SU-DHL-6 (cell line): ENCODE measurements around the gene TTC8.

Experiments
- H2AFZ ChIP-seq: fragments of 200-600 bp; sonication (generic); 2 replicates; pipeline ENCODE4 v1.6.1; 2014; ENCODE audit warnings: low read depth, mild to moderate bottlenecking, moderate library complexity, mixed read lengths, antibody characterized with exemption, low read length; ENCODE audit not compliant: severe bottlenecking
- H3F3A ChIP-seq: fragments of 200-600 bp; shearing (Covaris generic); 2 replicates; pipeline ENCODE4 v1.6.0; 2016; ENCODE audit warnings: antibody characterized with exemption, mild to moderate bottlenecking; ENCODE audit not compliant: insufficient read depth
- H3K27ac ChIP-seq: fragments of 200-600 bp; sonication (generic); 2 replicates; pipeline ENCODE4 v1.5.1; 2016; ENCODE audit warnings: low read depth, mild to moderate bottlenecking, low read length, moderate library complexity, mixed read lengths
- H3K27me3 ChIP-seq: fragments of 200-600 bp; sonication (generic), shearing (Covaris generic); 2 replicates; pipeline ENCODE4 v1.6.0; 2014; ENCODE audit warnings: mild to moderate bottlenecking, low read length
- H3K36me3 ChIP-seq: fragments of 200-600 bp; sonication (generic); 2 replicates; pipeline ENCODE4 v1.6.1; 2014; ENCODE audit warnings: mild to moderate bottlenecking, low read length, mixed read lengths
- H3K4me2 ChIP-seq: fragments of 300-600, 200-600 bp; shearing (Covaris generic), sonication (generic); 2 replicates; pipeline ENCODE4 v1.6.0; 2014; ENCODE audit warnings: low read length, low read depth, mild to moderate bottlenecking; ENCODE audit not compliant: poor library complexity, severe bottlenecking
- H3K4me3 ChIP-seq: fragments of 200-600 bp; sonication (generic); 2 replicates; pipeline ENCODE4 v1.5.1; 2014; ENCODE audit warnings: antibody characterized with exemption, low read length, mild to moderate bottlenecking, mixed read lengths; ENCODE audit not compliant: insufficient read depth, poor library complexity, severe bottlenecking
- H3K79me2 ChIP-seq: fragments of 200-600 bp; sonication (generic); 2 replicates; pipeline ENCODE4 v1.6.1; 2014; ENCODE audit warnings: mild to moderate bottlenecking, low read length, moderate library complexity; ENCODE audit not compliant: insufficient read depth
- H3K9ac ChIP-seq: fragments of 200-600 bp; sonication (generic); 2 replicates; pipeline ENCODE4 v1.7.0; 2014; ENCODE audit warnings: mild to moderate bottlenecking, low read length
- H3K9me2 ChIP-seq: fragments of 200-600 bp; sonication (generic); replicated peaks from 2 replicates; pipeline ENCODE4 v1.6.1; 2014; ENCODE audit warnings: low read length; ENCODE audit not compliant: insufficient read depth
- H3K9me3 ChIP-seq: fragments of 200-600 bp; sonication (generic); 2 replicates; pipeline ENCODE4 v1.6.1; 2014; ENCODE audit warnings: low read length, mixed read lengths; ENCODE audit not compliant: insufficient read depth
- H4K20me1 ChIP-seq: fragments of 200-600 bp; sonication (generic); 2 replicates; pipeline ENCODE4 v1.6.1; 2014; ENCODE audit warnings: low read depth, mild to moderate bottlenecking, antibody characterized with exemption, low read length, moderate library complexity, mixed read lengths
- EZH2phosphoT487 ChIP-seq: fragments of 200-600 bp; sonication (generic), shearing (Covaris generic); conservative IDR thresholded peaks from 2 replicates; pipeline ENCODE4 v1.6.1; 2018; ENCODE audit warnings: mild to moderate bottlenecking, antibody characterized with exemption, low read length, moderate library complexity, mixed read lengths
- TF ChIP-seq, protein P1 (sequence below): fragments of 200-600 bp; sonication (generic); IDR thresholded peaks from one replicate; pipeline ENCODE4 v1.5.1; 2017; ENCODE audit warnings: antibody characterized with exemption, mild to moderate bottlenecking, low read length, moderate library complexity; ENCODE audit not compliant: insufficient read depth, poor library complexity, severe bottlenecking

The TTC8 gene

DNA sequence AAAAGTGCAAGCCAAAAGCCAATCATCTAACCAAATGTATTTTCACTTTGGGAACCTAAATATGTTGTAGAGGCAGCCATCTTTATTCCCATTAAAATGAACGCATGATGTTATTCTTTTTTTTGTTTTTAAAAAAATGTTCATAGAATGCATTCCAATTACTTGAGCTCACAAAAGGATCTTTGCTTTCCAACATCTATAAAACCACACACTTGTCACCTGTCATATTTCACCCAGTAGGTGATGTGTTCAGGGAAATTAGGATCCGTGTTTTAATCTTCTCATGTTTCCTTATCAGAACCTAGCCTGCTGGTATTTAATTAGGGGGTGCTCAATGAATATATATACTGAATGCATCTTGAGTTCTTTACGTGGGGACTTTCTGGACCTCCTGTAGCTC is 13.6 kb downstream of the TTC8 start:
- no peak overlapping the region for H3K9ac ChIP-seq
- H3K9me2 ChIP-seq, result no peaks in the 10 kb centered on the region
- H4K20me1 ChIP-seq, result no peaks in the 10 kb centered on the region
- H3F3A ChIP-seq, result no peaks in the 10 kb centered on the region
- H3K36me3 ChIP-seq, result no peaks in the 10 kb centered on the region
- no peak overlapping the region for H2AFZ ChIP-seq
- no peaks in the 10 kb centered on the region for H3K79me2 ChIP-seq
- H3K4me2 ChIP-seq, result no peak overlapping the region
- no peaks in the 10 kb centered on the region for H3K9me3 ChIP-seq
- TF ChIP-seq, protein P1, sequence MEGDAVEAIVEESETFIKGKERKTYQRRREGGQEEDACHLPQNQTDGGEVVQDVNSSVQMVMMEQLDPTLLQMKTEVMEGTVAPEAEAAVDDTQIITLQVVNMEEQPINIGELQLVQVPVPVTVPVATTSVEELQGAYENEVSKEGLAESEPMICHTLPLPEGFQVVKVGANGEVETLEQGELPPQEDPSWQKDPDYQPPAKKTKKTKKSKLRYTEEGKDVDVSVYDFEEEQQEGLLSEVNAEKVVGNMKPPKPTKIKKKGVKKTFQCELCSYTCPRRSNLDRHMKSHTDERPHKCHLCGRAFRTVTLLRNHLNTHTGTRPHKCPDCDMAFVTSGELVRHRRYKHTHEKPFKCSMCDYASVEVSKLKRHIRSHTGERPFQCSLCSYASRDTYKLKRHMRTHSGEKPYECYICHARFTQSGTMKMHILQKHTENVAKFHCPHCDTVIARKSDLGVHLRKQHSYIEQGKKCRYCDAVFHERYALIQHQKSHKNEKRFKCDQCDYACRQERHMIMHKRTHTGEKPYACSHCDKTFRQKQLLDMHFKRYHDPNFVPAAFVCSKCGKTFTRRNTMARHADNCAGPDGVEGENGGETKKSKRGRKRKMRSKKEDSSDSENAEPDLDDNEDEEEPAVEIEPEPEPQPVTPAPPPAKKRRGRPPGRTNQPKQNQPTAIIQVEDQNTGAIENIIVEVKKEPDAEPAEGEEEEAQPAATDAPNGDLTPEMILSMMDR, result no peak
- TF ChIP-seq EZH2phosphoT487, result no peak
- no peak overlapping the region for H3K4me3 ChIP-seq
- no peaks in the 10 kb centered on the region for H3K27me3 ChIP-seq
- no peak overlapping the region for H3K27ac ChIP-seq

DNA sequence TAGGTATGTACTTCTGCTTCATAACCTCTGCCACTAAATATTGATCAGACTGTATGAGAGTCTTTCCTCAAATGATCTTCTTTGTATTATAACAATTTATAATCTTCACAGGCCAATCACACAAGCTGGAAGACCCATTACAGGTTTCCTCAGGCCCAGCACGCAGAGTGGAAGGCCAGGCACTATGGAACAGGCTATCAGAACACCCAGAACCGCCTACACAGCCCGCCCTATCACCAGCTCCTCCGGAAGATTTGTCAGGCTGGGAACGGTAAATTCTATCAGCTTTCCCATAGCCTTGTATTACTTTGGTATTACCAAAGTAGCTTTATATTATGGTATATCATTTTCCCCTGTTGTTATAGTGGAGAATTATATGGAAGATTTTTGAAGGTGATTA is 16.5 kb downstream of the TTC8 start:
- Histone ChIP-seq H3K9me3 (no peaks in the 10 kb centered on the region), H2AFZ (no peak overlapping the region), H3K27ac (no peak overlapping the region)

DNA sequence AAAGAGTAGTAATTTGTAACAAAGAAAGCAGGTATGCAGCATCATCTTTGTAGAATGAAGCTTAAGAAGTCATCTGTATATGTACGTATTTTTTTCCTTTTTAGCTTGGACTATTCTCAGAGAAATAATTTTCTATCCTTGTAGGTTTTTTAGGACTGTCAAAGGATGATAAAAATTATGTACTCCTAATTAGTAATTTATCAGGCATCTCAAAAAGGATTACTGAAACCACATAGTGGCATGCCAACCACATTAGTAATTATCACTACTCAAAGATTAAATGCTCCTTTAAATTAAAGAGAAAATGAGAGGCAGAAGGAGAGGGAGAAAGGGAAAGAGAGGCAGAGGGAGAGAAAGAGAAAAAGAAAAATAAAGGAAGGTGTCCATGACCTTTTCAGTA is 17.3 kb downstream of the TTC8 start:
- Histone ChIP-seq H3K4me3 (no peak overlapping the region), H4K20me1 (no peaks in the 10 kb centered on the region), H3K9me3 (no peaks in the 10 kb centered on the region), H3K9me2 (no peaks in the 10 kb centered on the region), H3K27me3 (no peaks in the 10 kb centered on the region), H2AFZ (no peak overlapping the region), H3K4me2 (no peak overlapping the region), H3K9ac (no peak overlapping the region), H3K36me3 (no peaks in the 10 kb centered on the region), H3K79me2 (no peaks in the 10 kb centered on the region), H3F3A (no peaks in the 10 kb centered on the region), H3K27ac (no peak overlapping the region)
- TF ChIP-seq EZH2phosphoT487, result no peak
- TF ChIP-seq, protein P1, result no peak

More for the DNA sequence above, 16.5 kb downstream of the TTC8 start:
- no peaks in the 10 kb centered on the region for H3K79me2 ChIP-seq
- H3K36me3 ChIP-seq, result no peaks in the 10 kb centered on the region
- no peaks in the 10 kb centered on the region for H3K27me3 ChIP-seq
- H4K20me1 ChIP-seq, result no peaks in the 10 kb centered on the region
- H3K9ac ChIP-seq, result no peak overlapping the region
- TF ChIP-seq EZH2phosphoT487, result no peak
- TF ChIP-seq, protein P1, result no peak
- no peak overlapping the region for H3K4me3 ChIP-seq
- H3K4me2 ChIP-seq, result no peak overlapping the region
- no peaks in the 10 kb centered on the region for H3K9me2 ChIP-seq
- H3F3A ChIP-seq, result no peaks in the 10 kb centered on the region
